T-helper 2 cell treated with Interferon-gamma antibody and Interleukin-4, amounts not matched to agents 5 μg/mL and 100 μg/mL, for 36 hours (primary cell): Measurements from ENCODE around the gene MYOZ3.

Source experiments
- DNase-seq: peaks from one replicate; pipeline ENCODE4 v3.0.0; 2021; ENCODE audit warnings: low spot score
- H3K27ac Mint-ChIP-seq: one replicate; pipeline ENCODE4 v1.8.0; 2021; ENCODE audit warnings: mild to moderate bottlenecking, mixed read lengths
- H3K27me3 Mint-ChIP-seq: one replicate; pipeline ENCODE4 v1.8.0; 2021; ENCODE audit warnings: low read depth, mixed read lengths
- H3K36me3 Mint-ChIP-seq: one replicate; pipeline ENCODE4 v1.8.0; 2021; ENCODE audit warnings: low read depth, mixed read lengths
- H3K4me1 Mint-ChIP-seq: one replicate; pipeline ENCODE4 v1.8.0; 2021; ENCODE audit warnings: low read depth, mixed read lengths
- H3K4me3 Mint-ChIP-seq: one replicate; pipeline ENCODE4 v1.8.0; 2022; ENCODE audit warnings: mild to moderate bottlenecking, moderate library complexity, mixed read lengths
- H3K9me3 Mint-ChIP-seq: one replicate; pipeline ENCODE4 v1.8.0; 2021; ENCODE audit warnings: mixed read lengths

The MYOZ3 gene

DNA sequence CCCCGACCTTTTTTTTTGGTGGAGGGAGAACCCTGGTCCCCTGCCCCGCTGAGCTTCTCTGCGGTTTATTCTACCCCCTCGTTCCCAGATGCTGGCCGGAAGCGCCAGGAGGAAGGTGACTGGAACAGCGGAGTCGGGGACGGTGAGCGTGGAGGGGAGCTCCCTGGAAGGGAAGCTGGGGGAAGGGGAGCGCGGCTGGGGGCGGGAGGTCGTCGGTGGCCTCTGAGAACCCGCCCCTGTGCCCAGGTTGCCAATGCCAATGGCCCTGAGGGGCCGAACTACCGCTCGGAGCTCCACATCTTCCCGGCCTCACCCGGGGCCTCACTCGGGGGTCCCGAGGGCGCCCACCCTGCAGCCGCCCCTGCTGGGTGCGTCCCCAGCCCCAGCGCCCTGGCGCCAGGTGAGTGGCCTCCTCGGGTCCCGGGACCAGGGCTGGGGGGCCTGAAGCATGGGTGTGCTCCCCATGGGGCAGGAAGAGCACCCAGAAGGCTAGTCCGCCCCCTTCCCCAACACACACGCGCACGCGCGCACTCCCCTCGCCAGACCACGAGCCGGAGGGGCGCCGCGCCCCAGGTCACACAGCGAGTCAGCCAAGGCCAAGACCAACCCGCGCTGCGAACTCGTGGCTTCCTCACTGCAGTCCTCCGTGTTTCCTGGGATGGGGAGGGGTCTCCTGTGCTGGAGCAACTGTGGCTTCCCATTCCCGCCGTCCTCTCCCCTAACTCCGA lies 10.6 kb downstream of the MYOZ3 start:
- H3K4me1 Mint-ChIP-seq, result peaks cover 2% of the 10 kb centered on the region
- DNase-seq, result no peak
- peaks cover 15% of the 10 kb centered on the region for H3K27me3 Mint-ChIP-seq
- peak overlapping the region; percentile 75 for H3K4me3 Mint-ChIP-seq
- H3K9me3 Mint-ChIP-seq, result no peaks in the 10 kb centered on the region
- no peaks in the 10 kb centered on the region for H3K36me3 Mint-ChIP-seq
- no peak overlapping the region for H3K27ac Mint-ChIP-seq

DNA sequence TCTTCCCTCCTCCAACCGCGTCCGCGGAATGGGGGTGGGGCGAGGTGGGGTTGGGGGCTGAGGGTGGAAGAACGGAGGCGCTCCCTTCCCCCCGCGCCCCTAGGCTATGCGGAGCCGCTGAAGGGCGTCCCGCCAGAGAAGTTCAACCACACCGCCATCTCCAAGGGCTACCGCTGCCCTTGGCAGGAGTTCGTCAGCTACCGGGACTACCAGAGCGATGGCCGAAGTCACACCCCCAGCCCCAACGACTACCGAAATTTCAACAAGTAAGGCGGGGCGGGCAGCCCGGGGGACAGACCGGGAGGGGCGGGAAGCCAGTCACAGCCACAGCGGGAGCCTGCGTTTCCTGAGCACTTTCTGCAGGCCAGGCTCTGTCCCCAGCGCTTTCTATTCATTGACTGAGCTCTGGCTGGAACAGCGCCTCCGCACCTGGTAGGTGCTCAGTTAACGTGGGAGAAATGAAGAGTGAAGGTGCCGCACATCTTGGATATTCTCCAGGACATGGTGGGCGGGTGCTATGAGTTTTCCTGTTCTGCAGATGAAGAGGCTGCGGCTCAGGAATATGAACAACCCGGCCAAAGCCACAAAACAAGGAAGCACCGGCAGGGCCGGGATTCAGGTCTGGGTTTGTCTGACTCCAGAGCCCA lies 11.3 kb downstream of the MYOZ3 start:
- no peaks in the 10 kb centered on the region for H3K36me3 Mint-ChIP-seq
- peaks cover 15% of the 10 kb centered on the region for H3K27me3 Mint-ChIP-seq
- no peaks in the 10 kb centered on the region for H3K9me3 Mint-ChIP-seq
- no peak overlapping the region for H3K27ac Mint-ChIP-seq
- peaks cover 2% of the 10 kb centered on the region for H3K4me1 Mint-ChIP-seq
- peak; percentile 10 for DNase-seq
- peak overlapping the region; percentile 75 for H3K4me3 Mint-ChIP-seq

DNA sequence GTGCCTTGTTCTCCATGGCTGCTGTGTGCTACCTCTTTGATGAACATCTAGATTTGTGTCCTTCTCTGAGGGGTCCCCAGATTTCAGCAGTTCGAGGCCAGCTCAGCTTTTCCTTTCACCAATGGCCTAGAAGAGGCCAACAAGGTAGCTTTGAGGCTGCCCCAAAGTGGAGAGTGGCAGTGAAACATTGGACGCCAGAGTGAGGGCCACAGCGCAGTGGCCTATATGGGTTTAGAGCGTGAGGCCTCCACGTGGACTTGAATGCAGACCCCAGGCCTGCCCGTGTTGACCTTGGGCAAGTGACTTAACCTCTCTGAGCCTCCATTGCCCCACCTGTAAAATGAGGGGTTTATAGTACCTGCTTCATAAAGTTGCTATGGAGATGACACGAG lies 11.8 kb downstream of the MYOZ3 start:
- H3K36me3 Mint-ChIP-seq, result no peaks in the 10 kb centered on the region
- H3K9me3 Mint-ChIP-seq, result no peaks in the 10 kb centered on the region
- H3K27me3 Mint-ChIP-seq, result peaks cover 15% of the 10 kb centered on the region
- no peak for DNase-seq
- H3K27ac Mint-ChIP-seq, result no peak overlapping the region
- H3K4me3 Mint-ChIP-seq, result peak overlapping the region; percentile 75
- peaks cover 2% of the 10 kb centered on the region for H3K4me1 Mint-ChIP-seq

DNA sequence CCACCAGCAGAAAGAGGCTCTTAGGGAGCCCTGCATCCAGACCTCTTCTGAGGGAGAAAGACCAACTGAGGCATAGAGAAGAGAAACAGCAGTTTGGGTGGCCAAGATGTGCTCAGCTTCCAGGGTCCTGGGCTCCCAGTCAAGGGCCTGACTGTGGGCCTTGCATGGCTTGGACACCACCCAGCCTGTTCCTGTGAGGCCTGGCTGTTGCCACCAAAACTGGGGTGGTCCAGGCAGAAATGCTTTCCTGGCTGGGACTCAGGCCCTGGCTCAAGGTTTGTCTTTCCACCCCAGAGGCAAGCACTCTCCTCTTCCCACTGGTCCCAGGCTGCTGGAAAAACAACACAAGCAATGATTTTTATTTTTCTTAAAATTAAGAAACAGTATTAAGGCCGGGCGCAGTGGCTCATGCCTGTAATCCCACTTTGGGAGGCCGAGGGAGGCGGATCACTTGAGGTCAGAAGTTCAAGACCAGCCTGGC lies 13.3 kb downstream of the MYOZ3 start:
- H3K27ac Mint-ChIP-seq, result no peak overlapping the region
- no peak overlapping the region for H3K4me3 Mint-ChIP-seq
- H3K27me3 Mint-ChIP-seq, result peaks cover 14% of the 10 kb centered on the region
- no peaks in the 10 kb centered on the region for H3K9me3 Mint-ChIP-seq
- peaks cover 2% of the 10 kb centered on the region for H3K4me1 Mint-ChIP-seq
- no peak for DNase-seq
- no peaks in the 10 kb centered on the region for H3K36me3 Mint-ChIP-seq

DNA sequence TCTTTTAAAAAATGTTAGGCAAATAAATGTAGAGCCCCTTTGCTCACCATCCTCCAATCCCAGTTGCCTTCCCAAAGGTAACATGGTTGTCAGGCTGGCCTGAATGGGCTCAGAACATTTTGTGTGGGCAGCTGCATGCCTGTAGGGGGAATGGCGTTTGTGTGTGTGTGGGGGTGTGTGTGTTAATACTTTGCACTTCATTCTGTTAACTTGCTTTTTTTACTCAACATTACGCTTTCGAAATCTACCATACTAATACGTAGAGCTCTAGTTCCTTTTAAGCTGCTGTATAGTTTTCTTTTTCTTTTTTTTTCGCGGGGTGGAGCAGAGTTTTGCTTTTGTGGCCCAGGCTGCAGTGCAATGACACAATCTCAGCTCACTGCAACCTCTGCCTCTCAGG lies 14.0 kb downstream of the MYOZ3 start:
- no peak overlapping the region for H3K27ac Mint-ChIP-seq
- DNase-seq, result no peak
- no peaks in the 10 kb centered on the region for H3K36me3 Mint-ChIP-seq
- no peaks in the 10 kb centered on the region for H3K9me3 Mint-ChIP-seq
- peaks cover 2% of the 10 kb centered on the region for H3K4me1 Mint-ChIP-seq
- no peak overlapping the region for H3K4me3 Mint-ChIP-seq
- peaks cover 11% of the 10 kb centered on the region for H3K27me3 Mint-ChIP-seq

DNA sequence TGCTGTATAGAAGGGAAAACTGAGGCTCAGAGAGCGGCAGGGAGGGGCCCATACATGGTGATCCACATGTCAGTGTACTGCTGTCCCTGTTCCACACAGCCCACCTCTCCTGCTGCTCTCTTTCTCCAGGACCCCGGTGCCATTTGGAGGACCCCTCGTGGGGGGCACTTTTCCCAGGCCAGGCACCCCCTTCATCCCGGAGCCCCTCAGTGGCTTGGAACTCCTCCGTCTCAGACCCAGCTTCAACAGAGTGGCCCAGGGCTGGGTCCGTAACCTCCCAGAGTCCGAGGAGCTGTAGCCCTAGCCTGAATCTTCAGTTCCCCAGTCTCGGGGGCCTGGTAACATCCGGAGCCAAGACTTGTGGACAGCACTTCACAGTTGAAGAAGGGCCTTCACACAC lies 15.5 kb downstream of the MYOZ3 start:
- no peak for DNase-seq
- Mint-ChIP-seq H3K4me3 (no peak overlapping the region), H3K9me3 (no peaks in the 10 kb centered on the region), H3K27me3 (no peaks in the 10 kb centered on the region), H3K4me1 (peaks cover 2% of the 10 kb centered on the region), H3K27ac (no peak overlapping the region), H3K36me3 (no peaks in the 10 kb centered on the region)

DNA sequence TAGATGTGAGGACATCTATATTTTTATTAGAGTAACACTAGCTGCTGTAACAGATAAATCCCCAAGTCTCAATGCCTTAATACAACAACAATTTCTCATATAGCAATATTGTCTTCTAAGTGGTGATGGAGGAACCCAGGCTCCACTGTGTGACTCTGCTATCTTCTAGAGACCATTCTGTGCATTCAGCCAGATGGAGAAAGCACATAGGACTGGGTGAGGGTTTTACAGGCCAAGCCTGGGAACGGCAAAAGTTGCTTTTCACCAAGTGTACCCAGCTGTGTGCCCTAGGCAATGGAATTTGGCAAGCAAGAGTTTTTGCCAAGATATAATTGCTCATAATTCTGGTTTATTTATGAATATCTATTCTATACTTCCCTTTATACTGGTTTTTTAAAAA lies 28.1 kb downstream of the MYOZ3 start:
- no peak for DNase-seq
- Mint-ChIP-seq H3K9me3 (no peaks in the 10 kb centered on the region), H3K27me3 (no peaks in the 10 kb centered on the region), H3K4me3 (no peak overlapping the region), H3K36me3 (peaks cover 36% of the 10 kb centered on the region), H3K27ac (no peak overlapping the region), H3K4me1 (no peaks in the 10 kb centered on the region)

DNA sequence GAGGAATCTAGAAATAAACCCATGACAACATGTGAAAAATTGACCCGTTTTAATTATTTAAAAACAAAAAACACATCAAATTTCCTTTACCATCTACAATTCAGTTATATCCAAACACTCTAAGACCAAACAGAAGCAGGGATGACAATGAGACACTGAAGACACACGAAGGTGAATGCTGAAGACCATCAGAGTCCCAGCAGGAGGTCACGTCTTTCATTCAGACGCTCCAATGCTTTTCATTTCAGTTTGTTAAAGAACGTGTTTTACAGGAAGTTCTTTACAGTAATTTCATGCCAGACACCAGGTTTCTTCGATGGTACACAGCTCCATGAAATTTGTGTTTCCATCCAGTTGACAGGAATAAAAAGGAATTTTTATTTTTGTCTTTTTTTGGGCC lies 29.7 kb downstream of the MYOZ3 start:
- H3K27ac Mint-ChIP-seq, result no peak overlapping the region
- H3K36me3 Mint-ChIP-seq, result peaks cover 50% of the 10 kb centered on the region
- H3K9me3 Mint-ChIP-seq, result no peaks in the 10 kb centered on the region
- no peaks in the 10 kb centered on the region for H3K27me3 Mint-ChIP-seq
- DNase-seq, result no peak
- no peak overlapping the region for H3K4me3 Mint-ChIP-seq
- H3K4me1 Mint-ChIP-seq, result no peaks in the 10 kb centered on the region

DNA sequence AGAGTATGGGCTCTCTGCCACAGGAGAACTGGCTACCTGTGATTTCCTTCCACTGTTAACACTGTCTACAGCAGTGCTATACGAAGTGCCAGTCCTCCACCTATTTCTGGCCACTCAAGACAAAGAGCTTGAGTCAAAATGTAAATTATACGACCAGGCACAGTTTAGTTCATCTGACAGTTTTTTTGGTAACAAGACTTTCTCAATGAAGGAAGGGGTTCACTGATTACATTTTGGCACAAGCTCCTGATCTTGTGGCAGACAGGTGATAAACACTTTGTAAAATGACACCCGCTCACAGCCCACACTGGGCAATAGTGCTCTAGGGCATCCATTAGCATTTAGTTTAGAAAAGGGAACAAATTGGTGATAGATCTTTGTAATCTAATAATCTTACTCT lies 31.2 kb downstream of the MYOZ3 start:
- Mint-ChIP-seq H3K27me3 (no peaks in the 10 kb centered on the region), H3K4me1 (peaks cover 2% of the 10 kb centered on the region), H3K27ac (no peak overlapping the region), H3K36me3 (peaks cover 59% of the 10 kb centered on the region), H3K9me3 (no peaks in the 10 kb centered on the region), H3K4me3 (no peak overlapping the region)
- DNase-seq, result no peak

DNA sequence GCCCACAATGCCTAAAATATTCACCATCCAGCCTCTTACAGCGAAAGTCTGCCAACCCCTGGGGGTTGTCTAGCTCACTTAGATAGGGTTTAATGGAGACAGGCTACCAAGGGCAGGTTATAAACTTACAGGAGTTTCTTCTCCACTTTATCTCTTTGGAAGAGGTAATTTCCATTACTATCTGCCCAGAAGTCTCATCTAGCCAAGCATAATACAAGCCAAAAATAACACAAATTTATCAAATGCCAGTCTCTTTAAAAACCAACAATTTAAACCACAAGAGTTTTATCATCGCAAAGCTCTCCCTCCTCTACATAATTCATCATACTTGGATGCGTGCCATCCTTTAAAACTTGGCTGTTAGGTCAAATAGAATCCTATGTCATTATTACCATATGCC lies 33.6 kb downstream of the MYOZ3 start:
- Mint-ChIP-seq H3K27ac (no peak overlapping the region), H3K4me3 (no peak overlapping the region), H3K9me3 (no peaks in the 10 kb centered on the region), H3K27me3 (no peaks in the 10 kb centered on the region), H3K36me3 (peaks cover 70% of the 10 kb centered on the region), H3K4me1 (peaks cover 2% of the 10 kb centered on the region)
- no peak for DNase-seq

DNA sequence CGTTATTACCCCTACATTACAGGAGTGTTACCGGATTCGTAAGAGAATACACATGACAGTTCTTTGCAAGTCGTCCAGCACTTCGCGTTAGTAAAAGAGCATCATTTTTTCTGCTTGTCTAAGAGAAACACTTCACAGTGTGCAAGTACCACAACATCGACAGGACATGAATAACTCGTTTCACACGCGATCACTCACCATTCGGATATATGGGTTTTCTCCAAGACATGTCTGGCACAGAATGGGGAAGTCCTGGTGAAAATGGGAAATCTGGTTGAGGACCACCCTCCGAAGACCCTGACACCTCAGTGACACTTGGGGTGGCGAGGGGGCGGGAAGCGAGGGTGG lies 39.2 kb downstream of the MYOZ3 start:
- peaks cover 6% of the 10 kb centered on the region for H3K4me1 Mint-ChIP-seq
- no peaks in the 10 kb centered on the region for H3K27me3 Mint-ChIP-seq
- no peak for DNase-seq
- no peaks in the 10 kb centered on the region for H3K9me3 Mint-ChIP-seq
- peaks cover 33% of the 10 kb centered on the region for H3K36me3 Mint-ChIP-seq
- H3K27ac Mint-ChIP-seq, result no peak overlapping the region
- H3K4me3 Mint-ChIP-seq, result no peak overlapping the region

DNA sequence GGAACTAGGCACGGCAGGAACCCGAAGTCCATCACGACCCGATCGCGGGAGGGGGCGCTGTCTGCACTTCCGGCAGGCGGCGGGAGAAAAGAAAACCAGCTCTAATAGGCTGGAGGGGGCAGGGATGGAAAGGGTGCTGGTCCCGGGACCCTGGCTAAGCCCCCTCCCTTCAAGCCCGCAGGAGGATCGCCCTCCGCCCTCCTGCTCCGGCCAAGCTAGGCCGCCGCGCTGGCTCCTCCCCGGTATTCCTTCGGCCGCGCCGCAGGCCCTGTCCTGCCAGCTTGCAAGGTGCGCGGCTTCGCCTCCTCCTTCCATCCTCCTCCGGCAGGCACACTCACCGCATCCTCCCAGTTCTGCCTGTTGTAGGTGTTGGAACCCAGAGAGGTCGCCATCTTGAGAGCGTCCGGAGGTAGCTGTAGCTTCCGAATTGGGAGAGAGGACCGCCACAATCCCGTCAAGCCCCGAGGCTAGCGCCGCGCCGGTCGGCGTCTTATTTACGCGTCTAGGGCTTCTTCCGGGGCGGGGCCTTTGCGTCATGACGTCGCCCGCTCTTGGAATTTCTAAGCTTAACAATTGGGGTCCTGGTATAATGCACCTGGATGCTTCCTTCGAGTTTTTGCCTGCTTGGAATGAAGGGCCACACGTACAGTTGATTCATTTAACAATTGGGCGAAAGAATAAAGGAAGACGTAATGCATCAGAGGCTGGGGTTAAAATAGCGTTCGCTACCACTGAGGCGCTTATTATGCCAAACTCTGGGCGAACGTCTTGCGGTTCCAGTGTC lies 39.7 kb downstream of the MYOZ3 start, which contains the start of gene RBM22:
TSS of gene RBM22 (minus strand) at position 469 of the 784 bp plus-strand sequence. CDS start at position 392, 77 bp downstream.
- no peak within 1 kb of the TSS for H3K4me3 Mint-ChIP-seq
- H3K9me3 Mint-ChIP-seq, result no peaks in the 10 kb centered on the region
- DNase-seq, result peak; percentile 90
- H3K36me3 Mint-ChIP-seq, result peaks cover 27% of the 10 kb centered on the region
- H3K4me1 Mint-ChIP-seq, result peaks cover 6% of the 10 kb centered on the region
- H3K27ac Mint-ChIP-seq, result no peak within 1 kb of the TSS
- H3K27me3 Mint-ChIP-seq, result no peaks in the 10 kb centered on the region

DNA sequence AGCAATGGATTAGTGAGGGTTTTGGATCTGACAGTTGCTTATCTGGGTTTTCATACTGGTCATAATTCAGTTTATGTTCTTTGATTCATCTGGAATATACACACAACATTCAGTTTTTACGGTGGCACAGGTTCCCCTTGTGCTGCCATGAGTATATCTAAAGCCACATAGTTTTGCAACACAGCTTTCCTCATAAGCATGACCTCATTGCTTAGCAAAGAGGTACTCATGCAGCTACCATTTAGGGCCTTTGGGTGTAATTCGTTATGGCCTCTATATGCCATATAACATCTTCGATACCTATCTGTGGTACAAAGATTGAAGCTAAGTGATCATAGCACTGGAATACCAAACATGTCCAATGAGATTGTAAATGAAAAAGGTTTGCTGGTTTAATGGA lies 42.7 kb downstream of the MYOZ3 start:
- Mint-ChIP-seq H3K4me3 (no peak overlapping the region), H3K27me3 (no peaks in the 10 kb centered on the region), H3K36me3 (peaks cover 16% of the 10 kb centered on the region), H3K4me1 (peaks cover 4% of the 10 kb centered on the region), H3K9me3 (no peaks in the 10 kb centered on the region), H3K27ac (no peak overlapping the region)
- DNase-seq, result no peak

DNA sequence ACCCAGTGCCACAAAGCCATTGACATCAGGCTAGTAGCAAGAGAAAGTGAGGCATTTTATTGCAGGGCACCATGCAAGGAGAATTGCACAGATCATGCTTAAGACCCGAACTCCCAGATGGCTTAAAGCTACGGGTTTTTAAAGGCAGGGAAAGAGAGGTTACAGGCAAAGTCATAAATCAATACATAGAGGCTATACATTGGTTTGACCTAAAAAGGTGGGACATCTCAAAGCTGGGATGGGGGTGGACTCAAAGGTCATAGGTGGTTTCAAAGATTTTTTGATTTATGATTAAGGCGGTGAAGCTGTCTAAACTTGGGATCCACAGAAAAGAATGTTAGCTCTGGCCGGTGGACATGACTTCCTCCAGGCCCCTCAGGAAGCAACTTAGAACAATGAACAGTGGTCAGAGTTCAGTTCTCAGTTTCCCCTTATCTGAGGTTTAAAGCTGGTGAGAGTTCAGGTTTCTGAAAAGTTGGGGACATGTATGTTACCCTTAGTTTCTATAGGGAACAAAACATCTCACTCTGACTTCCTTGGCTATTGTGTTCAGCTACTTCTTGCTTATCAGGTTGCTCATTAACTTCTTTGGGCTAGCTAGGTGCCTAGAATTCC lies 45.8 kb downstream of the MYOZ3 start:
- Mint-ChIP-seq H3K27ac (no peak overlapping the region), H3K4me1 (peaks cover 4% of the 10 kb centered on the region), H3K4me3 (no peak overlapping the region), H3K27me3 (no peaks in the 10 kb centered on the region), H3K36me3 (peaks cover 19% of the 10 kb centered on the region), H3K9me3 (no peaks in the 10 kb centered on the region)
- DNase-seq, result no peak
